ENCODE data around the gene MED12L.

DNA sequence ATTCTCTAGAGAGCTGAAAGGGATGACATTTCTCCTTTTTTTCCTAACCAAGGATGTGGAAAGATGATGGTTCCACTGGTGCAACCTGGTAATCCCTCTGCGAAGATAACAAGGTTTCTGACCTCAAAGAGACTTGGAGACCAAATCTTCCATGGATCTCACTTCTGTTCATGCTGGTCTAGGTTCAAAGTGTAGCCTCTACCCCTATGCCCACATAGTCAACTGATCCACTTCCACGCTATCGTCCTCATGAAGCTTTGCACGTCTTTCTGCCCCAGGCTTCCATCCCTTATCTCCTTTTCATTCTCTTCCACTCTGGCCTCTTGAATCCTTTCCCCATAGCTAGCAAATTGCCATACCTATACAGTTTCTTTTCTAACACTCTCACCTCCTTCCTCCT is 8.8 kb upstream of the MED12L start:
- TF ChIP-seq, protein P1, sequence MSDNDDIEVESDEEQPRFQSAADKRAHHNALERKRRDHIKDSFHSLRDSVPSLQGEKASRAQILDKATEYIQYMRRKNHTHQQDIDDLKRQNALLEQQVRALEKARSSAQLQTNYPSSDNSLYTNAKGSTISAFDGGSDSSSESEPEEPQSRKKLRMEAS (IDR thresholded peaks at IDR 0.05), result no peak
- TF ChIP-seq CTCF (IDR thresholded peaks at IDR 0.05 in 2 of 3, conservative IDR thresholded peaks at IDR 0.05 in 1 of 3; ENCODE audit: borderline replicate concordance in 1 of 3, insufficient read depth in 1 of 3, low read depth in 2 of 3, low read length in 2 of 3) (no peak), RAD21 (IDR thresholded peaks at IDR 0.05; ENCODE audit: low read depth) (no peak), JUND (IDR thresholded peaks at IDR 0.05) (no peak), SP1 (IDR thresholded peaks at IDR 0.05; ENCODE audit: low read depth) (no peak), EZH2 (IDR thresholded peaks at IDR 0.05) (no peak)
